ENCODE data around the gene NFATC2IP. TPM values are rescaled to one million over a fixed set of nuclear protein-coding genes. Genes with fewer than 3 reads are reported as not detected.

NFATC2IP gene
- total and polyA plus RNA-seq, 2 of the 13 experiments (the other 11 are each of a cell fraction or from before 2014, with no cell fraction given): 32.1 to 48.5 TPM

DNA sequence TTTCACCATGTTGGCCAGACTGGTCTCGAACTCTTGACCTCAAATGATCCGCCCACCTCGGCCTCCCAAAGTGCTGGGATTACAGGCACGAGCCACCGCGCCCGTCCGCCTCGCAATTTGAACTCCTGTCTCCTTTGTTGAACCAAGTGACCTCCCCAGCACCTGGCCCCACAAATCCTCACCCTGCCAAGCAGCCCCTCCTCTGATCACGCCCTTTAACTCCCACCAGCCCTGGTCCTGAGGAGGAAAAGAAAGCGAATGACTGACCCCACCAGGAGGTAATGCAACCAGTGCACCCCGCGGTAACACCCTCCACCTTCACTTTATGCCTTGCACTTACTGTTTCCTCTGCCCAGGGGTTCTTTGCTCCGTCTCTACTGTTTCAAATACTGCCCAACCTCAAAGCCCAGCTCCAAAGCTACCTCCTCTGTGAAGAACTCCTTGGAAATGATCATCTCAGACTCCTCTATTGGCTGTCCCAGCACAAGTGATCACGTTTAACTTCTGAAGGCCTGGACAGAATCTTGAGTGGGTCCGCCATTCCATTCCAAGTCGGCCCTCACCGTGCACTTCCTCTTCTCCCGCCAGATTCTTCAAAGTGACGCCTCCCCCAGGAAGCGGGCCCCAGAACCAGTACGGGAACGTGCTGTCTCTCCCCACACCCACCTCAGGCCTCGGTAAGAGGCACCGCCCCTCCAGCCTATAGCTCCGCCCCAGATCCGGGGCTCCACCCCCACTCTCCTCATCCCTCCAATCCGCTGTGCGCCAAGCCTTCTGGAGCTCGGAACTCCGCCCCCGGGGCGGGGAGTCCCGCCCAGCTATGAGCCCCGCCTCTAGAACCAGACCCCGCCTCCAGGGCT is 14.6 kb upstream of the NFATC2IP start (continued):
- TF ChIP-seq ATRX (CRISPR knock-in tag; IDR thresholded peaks at IDR 0.05; ENCODE audit: borderline replicate concordance) (no peak), ZSCAN22 (CRISPR knock-in tag; IDR thresholded peaks at IDR 0.05) (no peak), ARNT2 (CRISPR knock-in tag; IDR thresholded peaks at IDR 0.05; ENCODE audit: low read depth) (no peak), PRPF4 (IDR thresholded peaks at IDR 0.05; ENCODE audit: low read depth, low read length, poor library complexity, severe bottlenecking) (no peak), TCF7 (IDR thresholded peaks at IDR 0.05; ENCODE audit: low read depth) (peak; percentile 41; the same call in 1 of the 2 replicates), ZNF614 (CRISPR knock-in tag; IDR thresholded peaks at IDR 0.05; ENCODE audit: borderline replicate concordance) (no peak), ZNF75D (CRISPR knock-in tag; IDR thresholded peaks at IDR 0.05; ENCODE audit: borderline replicate concordance) (no peak), ZBTB37 (CRISPR knock-in tag; IDR thresholded peaks at IDR 0.05) (no peak), SATB2 (CRISPR knock-in tag; IDR thresholded peaks at IDR 0.05) (no peak), ZNF362 (CRISPR knock-in tag; IDR thresholded peaks at IDR 0.05; ENCODE audit: borderline replicate concordance) (no peak), SMAD9 (CRISPR knock-in tag; IDR thresholded peaks at IDR 0.05) (no peak), GATAD1 (CRISPR knock-in tag; IDR thresholded peaks at IDR 0.05) (peak; percentile 52; the same call in 1 of the 2 replicates), THYN1 (CRISPR knock-in tag; IDR thresholded peaks at IDR 0.05; ENCODE audit: borderline replicate concordance, low read depth) (no peak), ZNF441 (CRISPR knock-in tag; IDR thresholded peaks at IDR 0.05; ENCODE audit: borderline replicate concordance) (peak; percentile 91), MATR3 (CRISPR knock-in tag; IDR thresholded peaks at IDR 0.05) (no peak), ELF1 (CRISPR knock-in tag; IDR thresholded peaks at IDR 0.05) (peak; percentile 65), SKIL (CRISPR knock-in tag; IDR thresholded peaks at IDR 0.05; ENCODE audit: borderline replicate concordance) (no peak), ZNF567 (CRISPR knock-in tag; IDR thresholded peaks at IDR 0.05; ENCODE audit: borderline replicate concordance) (no peak), ZNF891 (CRISPR knock-in tag; IDR thresholded peaks at IDR 0.05) (0 out of 2 replicates have a peak, but pooled peaks have one; percentile 20), ZNF724P (CRISPR knock-in tag; IDR thresholded peaks at IDR 0.05; ENCODE audit: borderline replicate concordance) (no peak)
- TF ChIP-seq, protein P1, sequence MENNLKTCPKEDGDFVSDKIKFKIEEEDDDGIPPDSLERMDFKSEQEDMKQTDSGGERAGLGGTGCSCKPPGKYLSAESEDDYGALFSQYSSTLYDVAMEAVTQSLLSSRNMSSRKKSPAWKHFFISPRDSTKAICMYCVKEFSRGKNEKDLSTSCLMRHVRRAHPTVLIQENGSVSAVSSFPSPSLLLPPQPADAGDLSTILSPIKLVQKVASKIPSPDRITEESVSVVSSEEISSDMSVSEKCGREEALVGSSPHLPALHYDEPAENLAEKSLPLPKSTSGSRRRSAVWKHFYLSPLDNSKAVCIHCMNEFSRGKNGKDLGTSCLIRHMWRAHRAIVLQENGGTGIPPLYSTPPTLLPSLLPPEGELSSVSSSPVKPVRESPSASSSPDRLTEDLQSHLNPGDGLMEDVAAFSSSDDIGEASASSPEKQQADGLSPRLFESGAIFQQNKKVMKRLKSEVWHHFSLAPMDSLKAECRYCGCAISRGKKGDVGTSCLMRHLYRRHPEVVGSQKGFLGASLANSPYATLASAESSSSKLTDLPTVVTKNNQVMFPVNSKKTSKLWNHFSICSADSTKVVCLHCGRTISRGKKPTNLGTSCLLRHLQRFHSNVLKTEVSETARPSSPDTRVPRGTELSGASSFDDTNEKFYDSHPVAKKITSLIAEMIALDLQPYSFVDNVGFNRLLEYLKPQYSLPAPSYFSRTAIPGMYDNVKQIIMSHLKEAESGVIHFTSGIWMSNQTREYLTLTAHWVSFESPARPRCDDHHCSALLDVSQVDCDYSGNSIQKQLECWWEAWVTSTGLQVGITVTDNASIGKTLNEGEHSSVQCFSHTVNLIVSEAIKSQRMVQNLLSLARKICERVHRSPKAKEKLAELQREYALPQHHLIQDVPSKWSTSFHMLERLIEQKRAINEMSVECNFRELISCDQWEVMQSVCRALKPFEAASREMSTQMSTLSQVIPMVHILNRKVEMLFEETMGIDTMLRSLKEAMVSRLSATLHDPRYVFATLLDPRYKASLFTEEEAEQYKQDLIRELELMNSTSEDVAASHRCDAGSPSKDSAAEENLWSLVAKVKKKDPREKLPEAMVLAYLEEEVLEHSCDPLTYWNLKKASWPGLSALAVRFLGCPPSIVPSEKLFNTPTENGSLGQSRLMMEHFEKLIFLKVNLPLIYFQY (CRISPR knock-in tag; IDR thresholded peaks at IDR 0.05; ENCODE audit: borderline replicate concordance): no peak

Measured in HepG2 (cell line).